GM23248 (cell line): ENCODE results near the gene CIC. TPM values are rescaled to one million over a fixed set of nuclear protein-coding genes. Genes with fewer than 3 reads are reported as not detected.

Experiments
- DNase-seq: peaks from one replicate; pipeline ENCODE4 v3.0.0-alpha.2; 2015
- H2AFZ ChIP-seq: fragments of 200-600 bp; sonication (generic); 2 replicates; pipeline ENCODE4 v1.6.1; 2016; ENCODE audit warnings: antibody characterized with exemption
- H3F3A ChIP-seq: fragments of 200-600 bp; sonication (generic); 2 replicates; pipeline ENCODE4 v1.6.1; 2016; ENCODE audit warnings: mild to moderate bottlenecking, antibody characterized with exemption, mixed run types; ENCODE audit not compliant: insufficient read depth
- H3K27ac ChIP-seq: fragments of 200-600 bp; sonication (generic); 2 replicates; pipeline ENCODE4 v1.5.1; 2016; ENCODE audit warnings: mild to moderate bottlenecking
- H3K27me3 ChIP-seq: fragments of 200-600 bp; sonication (generic); replicated peaks from 2 replicates; pipeline ENCODE4 v1.6.1; 2016; ENCODE audit warnings: mild to moderate bottlenecking; ENCODE audit not compliant: insufficient read depth
- H3K36me3 ChIP-seq: fragments of 200-600 bp; sonication (generic); 2 replicates; pipeline ENCODE4 v1.6.1; 2016; ENCODE audit warnings: low read depth, mild to moderate bottlenecking
- H3K4me1 ChIP-seq: fragments of 200-600 bp; sonication (generic); 2 replicates; pipeline ENCODE4 v1.6.1; 2016; ENCODE audit warnings: mild to moderate bottlenecking; ENCODE audit not compliant: insufficient read depth
- H3K4me2 ChIP-seq: fragments of 200-600 bp; sonication (generic); one replicate; pipeline ENCODE4 v1.6.1; 2016; ENCODE audit warnings: mild to moderate bottlenecking; ENCODE audit not compliant: unreplicated experiment
- H3K4me3 ChIP-seq: fragments of 200-600 bp; sonication (generic); 2 replicates; pipeline ENCODE4 v1.5.1; 2016; ENCODE audit warnings: mild to moderate bottlenecking
- H3K79me2 ChIP-seq: fragments of 200-600 bp; sonication (generic); 2 replicates; pipeline ENCODE4 v1.6.1; 2016; ENCODE audit warnings: mild to moderate bottlenecking; ENCODE audit not compliant: insufficient read depth
- H3K9ac ChIP-seq: fragments of 200-600 bp; sonication (generic); 2 replicates; pipeline ENCODE4 v1.6.1; 2016; ENCODE audit warnings: mild to moderate bottlenecking
- H3K9me2 ChIP-seq: fragments of 200-600 bp; sonication (generic); 2 replicates; pipeline ENCODE4 v1.6.1; 2016; ENCODE audit warnings: mixed run types, mild to moderate bottlenecking, moderate library complexity; ENCODE audit not compliant: insufficient read depth
- H3K9me3 ChIP-seq: fragments of 200-600 bp; sonication (generic); one replicate; pipeline ENCODE4 v1.6.1; 2017; ENCODE audit warnings: low read depth
- H4K20me1 ChIP-seq: fragments of 200-600 bp; sonication (generic); 2 replicates; pipeline ENCODE4 v1.6.0; 2016; ENCODE audit not compliant: insufficient read depth
- EZH2 ChIP-seq: fragments of 200-600 bp; sonication (generic); IDR thresholded peaks from 2 replicates; pipeline ENCODE4 v1.6.1; 2018; ENCODE audit warnings: antibody characterized with exemption, mild to moderate bottlenecking; ENCODE audit not compliant: insufficient read depth, poor library complexity, severe bottlenecking
- EZH2phosphoT487 ChIP-seq: fragments of 200-600 bp; sonication (generic); IDR thresholded peaks from 2 replicates; pipeline ENCODE4 v1.6.1; 2018; ENCODE audit warnings: antibody characterized with exemption, moderate library complexity, mild to moderate bottlenecking, low read depth; ENCODE audit not compliant: insufficient read depth
- WGBS, 2 experiments: methylation state at CpG; one replicate each; pipeline ENCODE4 v1.1.6; 2015 to 2017; ENCODE audit warnings: low lambda C conversion rate in 2 of 2, low coverage in 1 of 2; ENCODE audit errors: missing lambda C conversion rate in 2 of 2; 5-methylcytosine and 5-hydroxymethylcytosine counted together
- in situ Hi-C: fragments of 300-500 bp; cut with MboI; formaldehyde crosslinking; loops from 2 replicates; pipeline ENCODE4 v1.15.0; 2020
- polyA plus RNA-seq: library from polyadenylated mRNA; unstranded; fragments of >200 nt; fragmentation: Nextera tagmentation; extraction: Ambion mirVana; gene quantifications from 2 replicates; pipeline ENCODE4 v1.2.1, GENCODE V29; 2016
- total RNA-seq: library from RNA; depleted of rRNA; stranded (reverse); fragments of >200 nt; shearing (Covaris generic); gene quantifications from 2 replicates; pipeline ENCODE4 v1.2.3, GENCODE V29; 2014

The CIC gene
- total and polyA plus RNA-seq, 2 experiments from 2014 or later, result 8.3 to 17.5 TPM

DNA sequence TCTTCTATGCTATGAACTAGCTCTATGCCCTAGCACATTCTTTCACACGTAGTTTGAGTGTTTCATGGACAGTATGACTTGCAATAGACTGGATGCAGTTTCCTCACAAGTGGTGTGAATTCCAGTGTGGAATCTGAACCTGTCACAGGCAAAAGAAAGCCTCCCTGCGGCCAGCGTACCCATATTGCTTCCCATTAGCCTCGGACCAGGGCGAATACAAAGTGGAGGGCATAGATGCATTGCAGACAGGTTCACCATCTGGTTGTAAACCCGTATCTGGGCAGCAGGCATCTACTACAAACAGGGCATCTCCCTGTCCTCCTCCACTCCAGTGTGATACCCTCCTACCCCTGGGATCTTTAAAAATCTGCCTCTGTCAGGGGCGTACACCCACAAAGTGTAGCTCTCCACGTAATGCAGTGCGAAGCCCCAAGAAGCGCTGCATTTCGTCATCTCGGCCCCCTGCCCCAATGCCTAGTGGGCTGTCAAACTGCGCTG is 1.4 kb upstream of the CIC start:
- in situ Hi-C loops, result no loop called here
- TF ChIP-seq EZH2 (no peak), EZH2phosphoT487 (no peak)
- H3K79me2 ChIP-seq, result peaks cover 27% of the 10 kb centered on the region
- H4K20me1 ChIP-seq, result no peaks in the 10 kb centered on the region
- peak overlapping the region; percentile 95 for H3K27ac ChIP-seq
- peaks cover 6% of the 10 kb centered on the region for H3K4me1 ChIP-seq
- H3K9ac ChIP-seq, result peak overlapping the region; percentile 94
- peak overlapping the region; percentile 90 for H3K4me3 ChIP-seq
- H3K36me3 ChIP-seq, result no peaks in the 10 kb centered on the region
- H3K4me2 ChIP-seq, result peak overlapping the region; percentile 93
- H2AFZ ChIP-seq, result peak overlapping the region; percentile 95
- peaks cover 17% of the 10 kb centered on the region for H3F3A ChIP-seq
- no peaks in the 10 kb centered on the region for H3K9me2 ChIP-seq
- DNase-seq, result peak; percentile 52
- 1 to 3% methylated on average over 13 of the region's 13 CpGs for WGBS, 2 experiments
- no peaks in the 10 kb centered on the region for H3K27me3 ChIP-seq
- no peaks in the 10 kb centered on the region for H3K9me3 ChIP-seq

DNA sequence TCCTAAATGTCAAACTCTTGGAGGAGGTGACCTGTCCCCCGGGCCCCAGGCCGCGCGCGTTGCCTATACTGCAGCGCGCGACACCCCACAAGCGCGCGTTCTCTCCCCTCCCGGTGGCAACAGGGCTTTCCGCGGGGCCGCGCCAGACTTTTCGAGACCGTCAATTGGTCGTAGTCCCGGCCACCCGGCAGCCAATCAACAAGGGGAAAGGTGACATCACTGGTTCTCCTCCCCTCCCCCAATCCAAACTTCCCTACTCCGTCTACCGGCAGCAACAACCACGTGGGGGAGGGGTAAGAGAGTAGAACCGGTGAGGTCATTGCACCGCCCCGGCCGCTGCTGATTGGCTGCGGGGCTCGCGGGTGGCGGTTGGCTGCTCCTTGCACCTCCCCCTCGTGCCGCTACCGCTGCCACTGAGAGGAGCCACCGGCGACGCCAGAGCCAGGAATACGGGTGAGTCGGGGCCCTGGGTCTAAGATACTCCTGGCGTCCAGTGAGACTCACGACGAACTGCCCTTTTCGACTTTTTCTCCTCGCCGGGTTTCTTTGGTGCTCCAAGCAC is 829 bp upstream of the CIC start:
- peaks cover 17% of the 10 kb centered on the region for H3F3A ChIP-seq

DNA sequence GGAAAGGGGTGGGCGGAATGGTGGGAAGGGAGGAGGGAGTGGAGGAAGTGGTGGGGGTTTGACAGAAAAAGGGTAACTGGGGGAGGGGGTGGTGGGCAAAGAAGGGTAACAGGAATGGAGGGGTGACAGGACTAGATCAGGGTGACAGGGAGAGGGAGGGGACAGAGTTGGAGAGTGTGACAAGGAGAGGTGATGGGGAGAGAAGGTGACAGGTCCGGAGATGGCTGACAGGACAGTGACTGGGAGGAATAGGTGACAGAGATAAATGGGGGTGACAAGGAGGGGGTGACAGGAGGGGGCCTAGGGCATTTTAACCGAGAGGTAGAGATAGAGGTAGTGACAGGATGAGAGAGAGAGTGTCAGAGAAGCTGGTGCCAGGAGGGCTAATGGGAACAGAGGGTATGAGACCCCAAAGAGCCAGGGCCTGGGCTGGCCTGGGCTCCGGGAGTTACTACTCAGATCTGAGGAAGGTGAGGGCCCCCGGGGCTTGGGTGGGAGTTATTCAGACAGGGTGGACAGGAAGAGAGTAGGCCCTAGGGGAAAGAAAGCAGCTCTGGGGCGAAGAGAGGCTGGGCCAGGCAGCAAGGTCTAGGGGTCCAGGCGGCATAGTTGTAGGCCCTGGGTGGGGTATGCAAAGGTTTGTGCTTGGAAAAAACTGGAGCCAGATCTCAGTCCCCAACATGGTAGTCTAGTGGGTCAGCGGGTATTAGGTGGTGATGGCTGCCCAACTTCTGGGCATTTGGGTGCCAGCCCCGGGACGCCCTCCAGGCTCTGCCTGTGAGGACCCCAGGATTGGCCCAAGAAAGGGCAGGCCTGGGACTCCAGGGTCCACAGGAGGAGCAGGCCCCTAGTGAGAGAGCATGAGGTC is 660 bp downstream of the CIC start:
- H3K9ac ChIP-seq, result peak overlapping the region; percentile 96
- peak; percentile 52 for DNase-seq
- peak overlapping the region; percentile 99 for H3K27ac ChIP-seq
- peaks cover 6% of the 10 kb centered on the region for H3K4me1 ChIP-seq
- peaks cover 17% of the 10 kb centered on the region for H3F3A ChIP-seq
- no peaks in the 10 kb centered on the region for H3K36me3 ChIP-seq
- H3K4me3 ChIP-seq, result peak overlapping the region; percentile 83
- H3K9me2 ChIP-seq, result no peaks in the 10 kb centered on the region
- WGBS, 2 experiments, result 0 to 2% methylated on average over 7 to 10 of the region's 10 CpGs
- no peaks in the 10 kb centered on the region for H4K20me1 ChIP-seq
- H3K4me2 ChIP-seq, result peak overlapping the region; percentile 95
- H3K79me2 ChIP-seq, result peaks cover 47% of the 10 kb centered on the region
- H2AFZ ChIP-seq, result no peak overlapping the region
- no peaks in the 10 kb centered on the region for H3K27me3 ChIP-seq
- TF ChIP-seq EZH2, result no peak
- TF ChIP-seq EZH2phosphoT487, result no peak
- in situ Hi-C loops, result no loop called here
- no peaks in the 10 kb centered on the region for H3K9me3 ChIP-seq

More for the DNA sequence above, 829 bp upstream of the CIC start:
- Histone ChIP-seq H3K4me1 (peaks cover 6% of the 10 kb centered on the region), H3K9ac (peak overlapping the region; percentile 94), H3K9me3 (no peaks in the 10 kb centered on the region), H3K4me2 (peak overlapping the region; percentile 93), H2AFZ (peak overlapping the region; percentile 95), H3K27ac (peak overlapping the region; percentile 95), H3K79me2 (peaks cover 32% of the 10 kb centered on the region), H3K9me2 (no peaks in the 10 kb centered on the region), H4K20me1 (no peaks in the 10 kb centered on the region), H3K27me3 (no peaks in the 10 kb centered on the region), H3K36me3 (no peaks in the 10 kb centered on the region), H3K4me3 (peak overlapping the region; percentile 90)
- peak; percentile 100 for DNase-seq
- 0 to 2% methylated on average over 38 to 46 of the region's 46 CpGs for WGBS, 2 experiments
- TF ChIP-seq EZH2 (no peak), EZH2phosphoT487 (no peak)
- in situ Hi-C loops, result no loop called here

GRCh38 chr19:42270346-42271044 is 1.4 kb downstream of the CIC start:
- in situ Hi-C loops, result no loop called here
- peak; percentile 94 for DNase-seq
- Histone ChIP-seq H3K4me3 (peak overlapping the region; percentile 83), H4K20me1 (no peaks in the 10 kb centered on the region), H3K27ac (peak overlapping the region; percentile 99), H3K9me3 (no peaks in the 10 kb centered on the region), H3F3A (peaks cover 17% of the 10 kb centered on the region), H3K4me2 (peak overlapping the region; percentile 95), H3K9me2 (no peaks in the 10 kb centered on the region), H2AFZ (0 out of 2 replicates have a peak overlapping the region, but pooled peaks have one; percentile 29), H3K4me1 (peaks cover 6% of the 10 kb centered on the region), H3K9ac (peak overlapping the region; percentile 96), H3K79me2 (peaks cover 55% of the 10 kb centered on the region), H3K27me3 (no peaks in the 10 kb centered on the region), H3K36me3 (no peaks in the 10 kb centered on the region)
- WGBS, 2 experiments, result 1% methylated on average over 16 to 18 of the region's 18 CpGs
- TF ChIP-seq EZH2 (no peak), EZH2phosphoT487 (no peak)
